ENCODE measurements around the gene BMERB1.

GRCh38 chr16:15518381-15519351, 84.3 kb downstream of the BMERB1 start:
- TF ChIP-seq GATA2 (IDR thresholded peaks at IDR 0.05; ENCODE audit: low read depth, low read length) (no peak), GATA3 (IDR thresholded peaks at IDR 0.05; ENCODE audit: low read depth, low read length) (no peak)

Data from SH-SY5Y (cell line).